ENCODE results near the gene NFXL1.

NFXL1 gene

GRCh38 chr4:47899639-47900038 lies 14.7 kb downstream of the NFXL1 start:
- no peak for DNase-seq (ENCODE audit: low read depth in 4 of 4, low spot score in 1 of 4)

- DNase-seq (ENCODE audit: low read depth in 4 of 4, low spot score in 1 of 4), result no peak
Observed at GRCh38 chr4:47891928-47892327, 22.5 kb downstream of the NFXL1 start.

GRCh38 chr4:47882228-47882627 lies 32.2 kb downstream of the NFXL1 start:
- no peak for DNase-seq (ENCODE audit: low read depth in 4 of 4, low spot score in 1 of 4)

GRCh38 chr4:47879458-47879857 lies 34.9 kb downstream of the NFXL1 start:
- no peak for DNase-seq (ENCODE audit: low read depth in 4 of 4, low spot score in 1 of 4)

- no peak for DNase-seq (ENCODE audit: low read depth in 4 of 4, low spot score in 1 of 4)
Observed at GRCh38 chr4:47876784-47877546, 37.4 kb downstream of the NFXL1 start.

GRCh38 chr4:47876310-47876709 lies 38.1 kb downstream of the NFXL1 start:
- DNase-seq (ENCODE audit: low read depth in 4 of 4, low spot score in 1 of 4), result no peak

- DNase-seq (ENCODE audit: low read depth in 4 of 4, low spot score in 1 of 4), result no peak
Observed at GRCh38 chr4:47873877-47874541, 40.4 kb downstream of the NFXL1 start.

- DNase-seq (ENCODE audit: low read depth in 4 of 4, low spot score in 1 of 4), result no peak
Observed at GRCh38 chr4:47863486-47863885, 50.9 kb downstream of the NFXL1 start.

- DNase-seq (ENCODE audit: low read depth in 4 of 4, low spot score in 1 of 4), result no peak
Observed at GRCh38 chr4:47862297-47862696, 52.1 kb downstream of the NFXL1 start.

- DNase-seq (ENCODE audit: low read depth in 4 of 4, low spot score in 1 of 4), result no peak
Observed at GRCh38 chr4:47860305-47860704, 54.1 kb downstream of the NFXL1 start.

- DNase-seq (ENCODE audit: low read depth in 4 of 4, low spot score in 1 of 4), result no peak
Observed at GRCh38 chr4:47858006-47858405, 56.4 kb downstream of the NFXL1 start.

- no peak for DNase-seq (ENCODE audit: low read depth in 4 of 4, low spot score in 1 of 4)
Observed at GRCh38 chr4:47856713-47857112, 57.7 kb downstream of the NFXL1 start.

GRCh38 chr4:47855350-47855749 lies 59.0 kb downstream of the NFXL1 start:
- no peak for DNase-seq (ENCODE audit: low read depth in 4 of 4, low spot score in 1 of 4)

GRCh38 chr4:47852136-47852535 lies 62.2 kb downstream of the NFXL1 start:
- DNase-seq (ENCODE audit: low read depth in 4 of 4, low spot score in 1 of 4), result no peak

- DNase-seq (ENCODE audit: low read depth in 4 of 4, low spot score in 1 of 4), result no peak
Observed at GRCh38 chr4:47849466-47849865, 64.9 kb downstream of the NFXL1 start.

GRCh38 chr4:47848041-47848440 lies 66.3 kb downstream of the NFXL1 start:
- DNase-seq (ENCODE audit: low read depth in 4 of 4, low spot score in 1 of 4), result no peak

GRCh38 chr4:47842985-47843384 lies 71.4 kb downstream of the NFXL1 start:
- no peak for DNase-seq (ENCODE audit: low read depth in 4 of 4, low spot score in 1 of 4)

GRCh38 chr4:47840291-47840690 lies 74.1 kb downstream of the NFXL1 start:
- no peak for DNase-seq (ENCODE audit: low read depth in 4 of 4, low spot score in 1 of 4)

- peak in 3 of 4 experiments; percentile 12 to 51 (median 31) for DNase-seq (ENCODE audit: low read depth in 4 of 4, low spot score in 1 of 4)
Observed at GRCh38 chr4:47839259-47839658, 75.1 kb downstream of the NFXL1 start.

GRCh38 chr4:47838445-47838844 lies 75.9 kb downstream of the NFXL1 start:
- DNase-seq (ENCODE audit: low read depth in 4 of 4, low spot score in 1 of 4), result no peak

GRCh38 chr4:47837908-47838294 lies 76.5 kb downstream of the NFXL1 start, which contains the start of gene CORIN:
Gene CORIN (minus strand): TSS chr4:47838067. CDS start chr4:47837949, 118 bp downstream.
- no peak for DNase-seq (ENCODE audit: low read depth in 4 of 4, low spot score in 1 of 4)

GRCh38 chr4:47837094-47837907 lies 77.1 kb downstream of the NFXL1 start:
- peak in 3 of 4 experiments; percentile 2 to 30 (median 23) for DNase-seq (ENCODE audit: low read depth in 4 of 4, low spot score in 1 of 4)

Data from stimulated activated CD4-positive, alpha-beta T cell treated with anti-CD3 and anti-CD28 coated beads, Interleukin-1b, Interleukin-23, amount 100 ng/mL, for 24 hours (primary cell).